OCI-LY7 (cell line): ENCODE results near the gene MC2R.

ENCODE experiments used
- CTCF ChIP-seq: fragments of 200-600 bp; sonication (generic); conservative IDR thresholded peaks from 2 replicates; pipeline ENCODE4 v1.5.1; 2014; ENCODE audit warnings: mild to moderate bottlenecking, antibody characterized with exemption, low read length, moderate library complexity, mixed read lengths
- EZH2phosphoT487 ChIP-seq: fragments of 200-600 bp; sonication (generic); IDR thresholded peaks from 2 replicates; pipeline ENCODE4 v1.6.1; 2018; ENCODE audit warnings: low read depth, borderline replicate concordance, mild to moderate bottlenecking, mixed run types, antibody characterized with exemption, low read length, moderate library complexity, mixed read lengths

- TF ChIP-seq EZH2phosphoT487 (no peak), CTCF (no peak)
These were observed 27.1 kb downstream of the MC2R start for GRCh38 chr18:13888191-13888716.
